ENCODE measurements around the gene PNPLA1.

The PNPLA1 gene

DNA sequence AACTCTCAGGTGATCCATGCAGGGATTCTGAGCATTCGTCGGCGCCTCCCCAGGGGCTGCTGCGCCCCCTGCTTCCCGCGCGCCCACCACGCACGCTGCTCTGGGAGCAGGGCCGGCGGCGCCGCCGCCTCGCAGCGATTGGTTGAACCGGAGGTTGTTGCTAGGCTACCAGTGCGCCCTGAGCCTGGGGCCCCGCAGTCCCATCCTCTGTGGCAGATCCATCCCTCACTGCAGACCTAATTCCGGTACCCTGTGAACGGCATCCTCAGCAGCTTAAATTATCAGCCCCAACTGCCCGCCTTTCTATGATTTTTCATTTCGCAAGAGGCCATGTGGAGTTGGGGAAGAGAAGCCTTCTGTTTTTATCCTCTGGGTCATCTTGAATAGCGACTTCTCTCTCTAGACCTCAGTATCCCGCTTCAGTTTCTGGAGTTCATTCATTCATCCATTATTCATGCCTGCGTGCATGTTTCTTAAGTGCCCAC lies 15.4 kb downstream of the PNPLA1 start:
- DNase-seq (ENCODE audit: low read depth in 2 of 2): no peak

DNA sequence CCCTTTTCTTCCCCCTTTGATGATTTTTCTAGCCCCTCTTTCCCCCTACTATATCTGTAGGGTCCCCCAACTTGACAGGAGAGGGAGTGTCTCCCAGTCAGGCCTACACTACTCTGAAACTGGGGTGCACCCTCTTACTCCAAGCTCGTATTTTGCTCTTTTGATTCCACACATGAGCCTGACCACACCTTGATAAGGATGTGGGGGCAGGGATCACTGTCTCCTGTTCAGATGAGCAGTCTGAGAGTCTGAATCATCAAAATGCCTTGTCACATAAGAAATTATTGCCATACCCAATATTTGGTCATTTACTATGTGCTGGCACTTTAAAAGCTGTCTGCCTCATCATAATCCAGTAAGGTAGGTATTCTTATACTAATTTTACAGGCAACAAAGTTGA lies 15.9 kb downstream of the PNPLA1 start:
- DNase-seq (ENCODE audit: low read depth in 2 of 2): no peak

DNA sequence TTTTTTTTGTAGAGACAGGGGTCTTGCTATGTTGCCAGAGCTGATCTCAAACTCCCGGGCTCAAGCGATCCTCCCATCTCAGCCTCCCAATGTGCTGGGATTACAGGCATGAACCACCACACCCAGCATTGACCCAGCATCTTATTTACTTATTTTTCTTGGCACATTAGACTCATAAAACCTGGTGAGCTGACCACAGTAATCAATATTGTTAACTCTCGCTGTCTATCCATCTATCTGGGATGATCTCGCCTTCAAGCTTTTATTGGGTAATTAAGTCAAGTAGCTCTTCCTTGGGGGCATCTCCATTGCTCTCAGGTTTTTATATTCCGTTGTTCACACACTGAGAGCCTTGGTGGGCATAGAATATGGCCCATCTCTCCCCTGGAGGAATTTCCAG lies 17.0 kb downstream of the PNPLA1 start:
- no peak for DNase-seq (ENCODE audit: low read depth in 2 of 2)

DNA sequence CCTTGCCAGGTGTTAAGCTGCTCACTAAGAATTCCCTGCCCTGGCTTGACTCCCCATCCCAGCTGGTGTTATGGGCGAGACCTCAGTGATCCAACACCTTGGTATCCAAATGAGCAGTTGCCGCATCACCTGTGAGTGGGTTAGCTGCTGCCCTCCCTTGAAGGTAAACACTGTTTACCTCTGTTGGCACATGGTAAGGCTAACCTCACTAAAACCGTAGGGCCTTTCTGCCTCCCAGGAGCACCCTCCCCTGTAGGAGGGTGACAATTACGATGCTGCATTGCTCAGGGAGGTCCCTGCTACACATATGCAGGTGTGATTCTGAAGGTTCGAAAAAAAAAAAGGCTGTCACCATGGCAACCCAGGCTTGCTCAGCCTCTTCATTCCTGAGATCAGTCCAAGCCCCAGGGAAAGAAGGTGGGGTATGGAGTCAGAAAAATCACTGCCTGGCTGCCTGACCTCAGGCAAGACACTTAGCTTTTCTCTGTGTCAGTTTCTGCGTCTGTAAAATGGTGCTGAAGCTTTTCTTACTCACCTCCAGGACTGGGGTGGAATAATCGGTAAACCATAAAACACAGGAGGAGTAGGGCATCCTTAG lies 19.5 kb downstream of the PNPLA1 start:
- no peak for DNase-seq (ENCODE audit: low read depth in 2 of 2)

- no peak for DNase-seq (ENCODE audit: low read depth in 2 of 2)
Measured at GRCh38 chr6:36290668-36291620, 21.1 kb downstream of the PNPLA1 start.

DNA sequence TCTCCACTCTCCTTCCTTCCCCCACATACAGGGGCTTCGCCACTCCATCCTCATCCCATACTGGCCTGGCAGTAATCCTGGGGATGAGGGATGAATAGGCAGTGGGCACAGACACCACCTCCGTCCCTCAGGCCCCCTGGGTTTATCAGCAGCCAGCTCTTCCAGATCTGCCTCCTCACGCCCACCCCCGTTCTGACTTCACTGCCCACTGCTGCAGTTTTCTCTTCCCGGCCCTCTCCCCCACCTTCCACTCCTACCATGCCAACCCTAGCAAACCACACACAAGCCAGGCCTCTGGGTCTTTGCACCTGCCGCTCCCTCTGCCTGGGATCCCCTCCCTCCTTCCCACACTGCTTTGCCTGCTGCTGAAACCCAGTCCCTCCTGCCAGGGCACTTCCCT lies 22.3 kb downstream of the PNPLA1 start:
- no peak for DNase-seq (ENCODE audit: low read depth in 2 of 2)

- no peak for DNase-seq (ENCODE audit: low read depth in 2 of 2)
Measured at GRCh38 chr6:36296240-36296639, 26.4 kb downstream of the PNPLA1 start.

- no peak for DNase-seq (ENCODE audit: low read depth in 2 of 2)
Measured at GRCh38 chr6:36297051-36297450, 27.2 kb downstream of the PNPLA1 start.

DNA sequence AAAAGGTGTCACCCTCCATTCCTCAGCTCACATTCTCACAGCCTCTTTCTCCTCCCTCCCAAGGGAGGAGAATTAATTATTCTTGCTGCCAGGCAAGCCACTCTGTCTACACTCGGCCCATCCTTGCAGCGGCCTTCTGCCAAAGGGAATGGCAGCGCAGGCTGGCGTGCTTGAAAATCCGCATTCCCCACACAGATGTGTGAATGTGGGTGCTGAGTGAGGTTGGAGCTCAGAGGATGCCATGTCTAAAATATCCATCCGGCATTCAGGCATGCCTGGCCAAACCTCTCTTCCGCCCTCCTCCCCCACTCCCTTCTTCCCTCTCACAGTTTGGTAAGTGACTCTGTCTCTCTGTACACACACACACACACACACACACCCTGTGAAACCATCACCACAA lies 27.7 kb downstream of the PNPLA1 start:
- no peak for DNase-seq (ENCODE audit: low read depth in 2 of 2)

DNA sequence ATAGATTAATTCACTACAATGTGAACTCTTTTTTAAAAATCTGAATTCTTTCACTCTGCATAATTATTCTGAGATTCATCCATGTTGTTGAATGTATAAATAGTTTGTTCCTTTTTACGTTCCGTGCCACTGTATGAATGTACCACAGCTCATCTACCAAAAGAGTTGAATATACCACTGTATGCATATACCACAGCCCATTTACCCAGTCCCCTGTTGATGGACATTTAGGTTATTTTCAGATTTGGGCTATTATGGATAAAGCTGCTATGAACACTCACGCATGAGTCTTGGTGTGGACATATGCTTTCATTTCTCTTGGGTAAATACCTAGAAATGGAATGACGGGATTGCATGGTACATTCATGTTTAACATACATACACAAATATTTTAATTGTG lies 28.2 kb downstream of the PNPLA1 start:
- no peak for DNase-seq (ENCODE audit: low read depth in 2 of 2)

GRCh38 chr6:36301085-36301658 lies 31.3 kb downstream of the PNPLA1 start:
- no peak for DNase-seq (ENCODE audit: low read depth in 2 of 2)

DNA sequence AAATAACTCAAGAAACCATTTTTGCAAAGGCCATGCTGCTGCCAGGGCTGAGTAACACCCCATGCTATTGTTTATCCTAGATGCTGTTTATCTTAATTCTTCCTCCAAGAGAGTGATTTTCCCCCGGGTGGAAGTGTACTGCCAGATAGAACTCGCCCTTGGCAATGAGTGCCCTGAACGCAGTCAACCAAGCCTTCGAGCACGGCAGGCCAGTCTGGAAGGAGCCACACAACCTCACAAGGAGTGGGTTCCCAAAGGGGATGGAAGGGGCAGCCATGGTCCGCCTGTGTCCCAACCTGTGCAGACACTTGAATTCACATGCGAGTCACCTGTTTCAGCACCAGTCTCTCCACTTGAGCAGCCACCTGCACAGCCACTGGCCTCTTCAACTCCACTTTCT lies 31.9 kb downstream of the PNPLA1 start:
- no peak for DNase-seq (ENCODE audit: low read depth in 2 of 2)

DNA sequence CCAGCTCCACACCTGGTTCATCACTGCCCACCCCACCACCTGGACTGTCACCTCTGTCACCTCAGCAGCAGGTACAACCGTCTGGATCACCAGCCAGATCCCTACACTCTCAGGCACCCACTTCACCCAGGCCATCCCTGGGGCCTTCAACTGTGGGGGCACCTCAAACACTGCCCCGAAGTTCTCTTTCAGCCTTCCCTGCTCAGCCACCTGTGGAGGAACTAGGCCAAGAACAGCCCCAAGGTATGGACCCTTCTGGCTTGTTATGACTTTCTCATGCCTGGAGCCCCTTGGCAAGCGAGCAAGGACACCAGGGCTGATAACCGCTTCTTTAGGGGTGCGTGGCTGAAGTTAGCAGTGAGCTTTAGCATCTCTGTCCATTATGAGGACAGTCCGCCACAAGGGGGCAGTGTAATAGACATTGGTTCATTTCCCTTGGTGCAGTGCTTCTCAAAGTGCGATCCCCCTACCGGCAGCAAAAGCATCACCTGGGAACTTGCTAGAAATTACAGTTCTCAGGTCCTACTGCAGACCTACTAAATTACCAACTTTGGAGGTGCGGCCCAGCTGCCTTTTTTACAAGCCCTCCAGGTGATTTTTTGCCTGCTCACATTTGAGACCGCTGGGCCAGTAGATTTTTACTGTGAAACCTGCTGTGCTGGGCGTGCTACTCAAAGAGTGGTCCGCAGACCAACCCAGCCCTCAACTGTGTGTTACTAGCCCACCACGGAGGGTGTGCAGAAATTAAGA lies 32.5 kb downstream of the PNPLA1 start:
- peak; percentile 83 to 91 for DNase-seq (ENCODE audit: low read depth in 2 of 2)

- no peak for DNase-seq (ENCODE audit: low read depth in 2 of 2)
Measured at GRCh38 chr6:36305885-36306284, 36.0 kb downstream of the PNPLA1 start.

- no peak for DNase-seq (ENCODE audit: low read depth in 2 of 2)
Measured at GRCh38 chr6:36306375-36306774, 36.5 kb downstream of the PNPLA1 start.

DNA sequence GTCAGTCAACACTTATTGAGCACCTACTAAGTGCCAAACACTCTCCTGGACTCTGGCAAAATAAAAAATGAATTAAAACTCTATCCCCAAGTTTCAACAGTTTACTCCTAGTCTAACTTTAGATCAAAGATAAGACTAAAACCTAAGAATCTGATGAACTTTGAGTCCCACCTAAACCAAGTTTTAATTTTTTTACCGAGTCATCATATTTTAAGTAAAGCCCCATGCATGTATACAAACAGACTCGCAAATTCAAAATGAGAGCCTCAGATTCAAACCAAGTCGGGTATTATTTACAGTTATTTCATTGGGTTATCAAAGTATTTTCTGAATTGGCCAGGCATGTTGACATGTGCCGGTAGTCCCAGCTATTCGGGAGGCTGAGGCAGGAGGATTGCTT lies 38.7 kb downstream of the PNPLA1 start:
- DNase-seq (ENCODE audit: low read depth in 2 of 2): no peak

DNA sequence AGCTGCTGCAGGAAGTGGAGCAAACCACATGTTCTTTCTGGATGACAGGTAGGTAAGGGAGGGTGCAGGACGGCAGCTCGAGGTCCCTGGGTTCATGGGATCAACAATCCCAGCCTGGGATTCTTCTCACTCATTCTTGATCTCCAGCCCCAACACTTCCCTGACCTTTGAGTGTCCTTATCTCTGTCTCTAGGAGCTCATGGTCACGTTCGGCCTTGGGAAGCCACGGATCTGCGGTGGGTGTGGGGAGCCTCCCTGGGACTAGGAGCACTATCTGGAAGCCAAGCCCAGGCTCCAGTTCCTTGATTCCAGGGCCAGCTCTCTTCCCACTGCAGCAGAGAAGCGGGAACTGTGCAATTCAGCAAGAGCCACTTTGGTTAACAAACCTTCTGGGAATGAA lies 39.3 kb downstream of the PNPLA1 start:
- DNase-seq (ENCODE audit: low read depth in 2 of 2): no peak

GRCh38 chr6:36309900-36310299 lies 40.0 kb downstream of the PNPLA1 start:
- DNase-seq (ENCODE audit: low read depth in 2 of 2): no peak

GRCh38 chr6:36312854-36313648 lies 43.2 kb downstream of the PNPLA1 start:
- DNase-seq (ENCODE audit: low read depth in 2 of 2): no peak

DNA sequence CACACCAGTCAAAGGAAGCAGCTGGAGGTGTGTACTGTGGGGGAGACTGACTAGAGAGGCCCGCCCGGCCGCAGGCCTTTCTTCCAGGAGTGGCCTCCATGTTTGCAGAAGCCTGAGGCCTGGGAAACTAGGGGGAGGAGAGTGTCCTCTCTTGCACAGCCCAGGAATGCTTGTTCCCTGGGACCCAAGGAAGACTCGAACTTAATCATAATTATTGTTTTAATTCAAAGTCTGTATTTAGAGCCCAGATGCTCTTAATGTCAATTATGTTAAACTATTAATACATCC lies 43.7 kb downstream of the PNPLA1 start:
- no peak for DNase-seq (ENCODE audit: low read depth in 2 of 2)

- DNase-seq (ENCODE audit: low read depth in 2 of 2): no peak
Measured at GRCh38 chr6:36314221-36315014, 44.6 kb downstream of the PNPLA1 start.

Data from stimulated activated CD4-positive, alpha-beta T cell treated with anti-CD3 and anti-CD28 coated beads, Interleukin-1b, Interleukin-23, amount 100 ng/mL, for 1 hour (primary cell).